ENCODE measurements around the gene TCF7.

DNA sequence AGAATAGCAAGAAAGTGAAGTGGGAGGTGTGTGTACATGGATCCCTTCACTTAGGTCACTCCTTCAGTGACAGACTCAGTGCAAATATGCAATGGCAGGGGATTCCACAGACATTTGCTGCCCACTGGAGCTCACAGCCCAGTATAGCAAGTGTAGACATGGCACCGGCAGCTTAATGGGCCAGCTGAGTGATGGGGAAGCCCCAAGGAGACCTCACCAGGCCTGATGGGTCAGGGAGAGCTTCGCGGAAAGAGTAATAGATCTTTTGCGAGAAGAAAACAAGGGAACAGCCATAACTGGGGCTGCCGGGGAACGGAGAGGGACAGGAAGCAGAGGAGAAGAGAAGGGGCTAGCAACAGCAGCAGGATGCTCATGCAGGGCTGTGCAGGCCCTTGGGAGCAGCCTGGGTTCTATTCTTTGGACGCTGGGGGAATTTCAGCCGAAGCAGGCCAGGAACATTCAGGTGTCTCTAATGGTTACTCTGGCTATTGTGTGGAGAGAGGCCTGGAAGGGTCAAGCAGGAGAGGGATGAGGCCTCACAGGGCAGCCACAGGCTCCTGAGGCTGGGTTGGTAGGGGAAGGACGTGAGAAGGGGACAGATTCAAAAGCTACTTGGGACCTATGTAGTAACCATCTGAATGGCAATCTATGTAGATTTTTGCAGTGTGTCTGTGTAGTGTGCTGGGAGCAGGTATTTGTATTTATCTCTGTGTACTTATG lies 27.0 kb downstream of the TCF7 start:
- TF ChIP-seq CTCF (IDR thresholded peaks at IDR 0.05) (no peak), POLR2A (IDR thresholded peaks at IDR 0.05) (no peak)
